Stimulated activated CD4-positive, alpha-beta T cell treated with anti-CD3 and anti-CD28 coated beads, TNF-alpha, amount 100 ng/mL, for 4 hours (primary cell): ENCODE data around the gene PECR.
A peak's percentile ranks its signal among the peaks of the same experiment; 100 is the strongest.
"Not testable (repeated sequence)": the region's sequence is repeated elsewhere in the genome, so short reads cannot be mapped to it uniquely, and the experiment has no call there.

Experiments
- DNase-seq, 3 experiments: peaks; one replicate each; pipeline ENCODE4 v3.0.0-alpha.2; 2020; ENCODE audit warnings: low read depth in 3 of 3

The PECR gene

DNA sequence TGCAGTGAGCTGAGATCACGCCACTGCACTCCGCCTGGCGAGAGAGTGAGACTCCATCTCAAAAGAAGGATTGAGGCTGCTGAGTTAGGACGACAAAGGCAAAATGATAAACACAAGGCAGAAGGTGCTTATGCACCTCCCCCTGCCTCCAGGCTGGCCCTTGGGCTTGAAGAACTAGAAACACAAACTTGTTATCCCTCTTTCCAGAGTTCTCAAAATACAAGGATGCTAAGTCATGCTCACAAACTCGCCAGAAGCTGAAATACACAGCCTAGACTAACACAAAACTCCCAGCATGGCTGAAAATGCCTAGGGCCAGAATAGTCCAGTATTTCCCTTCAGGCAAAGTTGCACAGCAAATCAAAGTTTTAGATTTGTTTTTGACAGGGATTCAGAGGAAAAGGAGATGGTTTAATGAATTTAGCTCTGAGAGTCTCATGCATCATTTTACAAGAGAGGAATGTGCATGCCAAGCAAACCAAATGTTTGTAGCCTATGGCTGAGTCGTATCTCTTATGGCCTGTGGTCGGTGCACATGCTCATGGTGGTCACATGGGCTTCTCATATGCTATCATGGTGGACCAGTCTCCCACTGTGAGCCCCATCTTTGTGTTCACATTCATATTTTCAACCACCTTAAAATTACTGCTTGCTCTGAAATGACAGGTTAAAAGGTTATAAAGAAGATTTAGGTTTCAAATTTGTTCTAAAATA, 52.0 kb downstream of the PECR start:
- DNase-seq: no peak

DNA sequence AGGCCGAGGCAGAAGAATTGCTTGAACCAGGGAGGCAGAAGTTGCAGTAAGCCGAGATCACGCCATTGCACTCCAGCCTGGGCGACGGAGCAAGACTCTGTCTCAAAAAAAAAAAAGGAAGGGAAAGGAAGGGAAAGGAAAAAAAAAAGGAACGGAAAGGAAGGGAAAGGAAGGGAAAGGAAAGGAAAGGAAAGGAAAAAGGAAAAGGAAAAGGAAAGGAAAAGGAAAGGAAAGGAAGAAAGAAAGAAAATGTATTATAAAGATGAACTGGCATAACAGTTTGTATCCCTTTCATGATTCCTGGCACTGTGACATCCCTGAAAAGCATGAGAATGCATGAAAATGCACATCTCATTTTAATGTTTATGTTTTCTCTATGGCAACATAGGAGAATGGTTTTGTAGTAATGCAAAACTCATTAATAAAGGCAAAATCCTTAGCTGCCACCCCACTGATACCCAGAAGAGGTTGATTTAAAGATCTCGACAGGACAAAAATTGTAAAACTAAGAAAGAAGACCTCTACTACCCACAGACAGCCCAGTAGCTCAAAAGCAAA, 56.8 kb downstream of the PECR start:
- DNase-seq: no peak

GRCh38 chr2:216023055-216023648, 58.5 kb downstream of the PECR start:
- peak in 2 of 3 experiments; percentile 5 to 12 for DNase-seq

GRCh38 chr2:216021768-216022565, 59.6 kb downstream of the PECR start:
- no peak for DNase-seq

DNA sequence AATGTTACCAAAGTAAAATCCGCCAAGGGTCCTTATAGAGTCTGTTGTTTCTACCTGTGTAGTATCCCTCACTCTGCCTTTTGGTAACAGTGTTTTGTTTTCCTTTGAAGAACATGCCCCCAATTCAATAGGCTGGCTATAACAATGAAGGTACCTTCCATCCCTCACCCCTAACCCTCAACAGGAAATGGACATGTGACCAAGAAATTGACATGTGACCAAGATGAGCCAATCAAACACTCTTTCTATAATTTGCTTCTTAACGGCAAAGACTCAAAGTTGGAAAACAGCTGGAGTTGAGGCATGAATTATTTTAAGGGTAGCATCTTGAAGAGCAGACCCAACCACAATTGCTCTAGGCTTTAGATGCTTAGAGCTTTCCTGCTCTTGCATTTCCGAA, 62.9 kb downstream of the PECR start:
- no peak for DNase-seq

- no peak for DNase-seq
Measured at GRCh38 chr2:216017365-216017764, 64.2 kb downstream of the PECR start.

- no peak for DNase-seq
Measured at GRCh38 chr2:216016581-216016980, 65.0 kb downstream of the PECR start.

- no peak for DNase-seq
Measured at GRCh38 chr2:216015722-216016464, 65.7 kb downstream of the PECR start.

GRCh38 chr2:216014986-216015385, 66.6 kb downstream of the PECR start:
- DNase-seq: no peak

GRCh38 chr2:216014006-216014405, 67.6 kb downstream of the PECR start:
- DNase-seq: no peak

DNA sequence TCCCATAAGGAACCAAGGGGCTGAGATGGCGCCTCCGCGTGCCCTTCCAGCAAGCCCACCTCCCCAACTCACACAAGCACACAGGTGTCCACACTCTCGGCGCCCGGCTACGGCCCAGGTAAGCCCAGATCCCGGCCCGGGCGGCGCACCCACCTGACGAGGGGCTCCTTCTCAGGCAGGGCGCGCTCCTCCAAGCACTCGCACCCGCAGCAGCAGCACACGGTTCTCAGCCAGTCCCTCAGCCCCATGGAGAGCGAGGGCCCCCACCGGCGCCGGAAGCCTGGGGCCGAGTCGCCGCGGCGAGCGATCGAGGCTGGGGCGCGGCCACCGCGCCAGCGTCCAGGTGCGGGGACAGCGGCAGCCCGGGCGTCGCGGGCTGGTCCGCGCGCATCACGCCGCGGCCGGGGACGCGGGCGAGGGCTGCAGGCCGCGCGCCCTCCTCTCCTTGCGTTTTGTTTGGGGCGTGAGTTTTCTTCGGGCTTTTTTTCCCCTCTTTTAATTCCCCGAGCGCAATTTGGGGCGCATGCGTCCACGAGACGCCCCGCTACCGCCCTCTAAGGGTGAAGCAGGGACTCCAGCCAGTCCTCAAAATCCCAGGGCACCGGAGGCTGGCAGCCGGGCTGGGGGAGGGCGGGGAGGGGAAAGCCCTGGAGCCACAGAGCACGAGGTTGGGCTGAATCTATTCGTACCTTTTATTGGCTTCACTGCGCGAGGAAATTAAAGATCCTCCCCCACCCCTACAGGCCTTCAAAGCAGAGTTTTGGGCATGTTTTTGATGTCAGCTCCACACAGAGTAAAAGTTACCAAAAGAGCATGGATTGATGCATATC, 68.3 kb downstream of the PECR start, which contains the start of gene MREG:
MREG (minus strand) TSS at position 472 of the 830 bp plus-strand sequence; CDS start at position 248, 224 bp downstream.
- DNase-seq: peak; percentile 68 to 77 (median 74)

- DNase-seq: no peak
Measured at GRCh38 chr2:216012830-216013079, 68.9 kb downstream of the PECR start.

GRCh38 chr2:216012133-216012829, 69.3 kb downstream of the PECR start:
- DNase-seq: no peak

DNA sequence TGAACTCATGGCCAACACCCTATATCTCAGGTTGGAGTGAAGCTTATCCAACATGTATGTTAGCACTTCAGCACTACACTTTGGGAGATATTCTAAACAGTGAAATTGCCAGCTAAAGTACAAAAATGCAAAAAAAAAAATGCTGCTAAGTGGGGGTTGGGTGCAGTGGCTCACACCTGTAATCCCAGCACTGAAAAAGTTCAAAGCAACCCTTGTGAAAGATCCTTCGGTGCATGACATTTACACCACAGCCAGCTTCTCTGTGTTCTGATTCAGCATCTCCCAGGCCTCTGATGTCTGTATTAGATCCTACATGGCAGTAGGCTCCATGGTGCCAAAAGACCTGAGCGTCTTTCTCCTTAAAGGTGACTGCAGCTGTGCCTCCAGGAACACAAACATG, 72.4 kb downstream of the PECR start:
- DNase-seq: not testable (repeated sequence)

- no peak for DNase-seq
Measured at GRCh38 chr2:216008387-216008786, 73.2 kb downstream of the PECR start.

DNA sequence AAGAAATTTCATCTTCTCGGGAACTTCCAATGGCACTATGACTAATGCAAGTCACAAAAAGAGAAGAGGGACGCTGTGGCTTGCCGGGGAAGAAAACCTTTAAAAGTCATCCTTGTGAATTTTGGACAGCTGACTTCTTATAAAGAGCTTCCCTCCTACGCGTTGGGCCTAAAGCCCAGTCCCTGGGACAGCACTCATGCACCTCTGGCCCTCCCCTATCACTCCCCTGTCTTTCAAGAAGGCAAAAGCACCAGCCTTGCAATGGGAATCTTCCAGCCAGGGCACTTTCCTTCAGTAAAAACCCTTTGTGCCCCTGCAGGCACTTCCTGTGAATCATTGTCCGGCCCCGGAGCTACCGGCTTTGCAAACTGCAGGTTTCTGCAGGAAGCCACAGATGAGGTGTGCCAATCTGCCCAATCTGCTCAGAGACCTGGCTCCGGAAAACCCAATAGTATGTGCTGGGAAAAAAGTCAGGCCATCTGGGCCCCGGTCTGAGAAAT, 75.4 kb downstream of the PECR start:
- no peak for DNase-seq

- DNase-seq: no peak
Measured at GRCh38 chr2:216004697-216005283, 76.8 kb downstream of the PECR start.

DNA sequence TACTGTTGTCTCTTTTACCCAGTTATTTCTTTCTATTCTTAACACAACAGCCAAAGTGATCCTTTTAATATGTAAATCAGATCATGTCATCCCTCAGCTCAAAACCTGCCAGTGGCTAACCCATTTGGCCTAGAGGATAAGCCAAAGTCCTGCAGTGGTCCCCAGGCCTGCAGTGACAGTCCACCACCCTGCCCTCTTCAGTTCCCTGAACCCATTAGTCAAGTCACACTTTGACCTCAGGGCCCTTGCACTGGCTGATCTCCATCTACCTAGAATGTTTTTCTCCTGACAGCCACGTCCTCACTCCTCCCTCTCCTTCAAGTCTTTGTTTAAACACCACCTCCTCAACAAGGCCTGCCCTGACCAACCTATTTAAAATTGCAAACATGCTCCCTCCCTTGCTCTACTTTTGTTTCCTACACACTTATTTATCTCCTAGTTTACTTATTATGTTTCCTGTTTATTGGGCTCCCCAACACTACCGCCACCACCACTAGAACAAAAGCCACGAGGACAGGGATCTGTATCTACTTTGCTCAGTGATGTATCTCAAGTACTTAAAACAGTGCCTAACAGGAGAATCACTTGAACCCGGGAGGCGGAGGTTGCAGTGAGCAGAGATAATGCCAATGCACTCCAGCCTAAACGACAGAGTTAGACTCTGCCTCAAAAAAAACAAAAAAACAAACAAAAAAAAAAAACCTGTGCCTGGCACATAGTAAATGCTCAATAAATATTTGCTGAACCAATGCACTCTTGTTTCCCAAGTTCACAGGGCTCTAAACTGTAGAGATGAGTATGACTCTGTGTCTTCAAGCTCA, 77.5 kb downstream of the PECR start:
- no peak for DNase-seq

- no peak for DNase-seq
Measured at GRCh38 chr2:216002693-216003092, 78.9 kb downstream of the PECR start.
